Measurements from ENCODE around the gene SSC5D. TPM values are rescaled to one million over a fixed set of nuclear protein-coding genes. Genes with fewer than 3 reads are reported as not detected.

SSC5D gene
- total RNA-seq, 1 donor from 2014 or later, result 46.8 TPM

GRCh38 chr19:55479451-55480230 is 8.6 kb upstream of the SSC5D start:
- Mint-ChIP-seq H3K36me3 (ENCODE audit: low read depth, unreplicated experiment) (peaks cover 4% of the 10 kb centered on the region), H3K4me1 (ENCODE audit: low read depth, unreplicated experiment) (peaks cover 9% of the 10 kb centered on the region), H3K27ac (ENCODE audit: unreplicated experiment) (no peak overlapping the region), H3K27me3 (ENCODE audit: low read depth, unreplicated experiment) (no peaks in the 10 kb centered on the region), H3K4me3 (ENCODE audit: unreplicated experiment) (peak overlapping the region; percentile 1), H3K9me3 (ENCODE audit: unreplicated experiment) (no peaks in the 10 kb centered on the region)
- Histone ChIP-seq H3K27ac (ENCODE audit: low read depth, low read length) (no peak overlapping the region), H2AFZ (ENCODE audit: low read depth, low read length) (no peak overlapping the region), H3K27me3 (ENCODE audit: insufficient read depth, low read length) (no peaks in the 10 kb centered on the region), H3K9me3 (ENCODE audit: insufficient read depth, low read depth, low read length) (no peaks in the 10 kb centered on the region), H3K36me3 (ENCODE audit: insufficient read depth, low read length) (no peaks in the 10 kb centered on the region), H3K4me2 (ENCODE audit: low read length) (no peak overlapping the region), H3K4me3 (ENCODE audit: insufficient read depth, low read depth, low read length) (no peak overlapping the region), H3K9ac (ENCODE audit: low read length) (no peak overlapping the region), H4K20me1 (ENCODE audit: insufficient read depth, low read length) (peaks cover 9% of the 10 kb centered on the region), H3K79me2 (ENCODE audit: insufficient read depth, low read length) (peaks cover 34% of the 10 kb centered on the region), H3K4me1 (ENCODE audit: insufficient read depth, low read length) (peaks cover 19% of the 10 kb centered on the region)
- FAIRE-seq, result no peak
- DNase-seq (ENCODE audit: low read depth), result no peak
- TF ChIP-seq EZH2 (IDR thresholded peaks at IDR 0.05; ENCODE audit: insufficient read depth, low read length), result no peak
- TF ChIP-seq, protein P1, sequence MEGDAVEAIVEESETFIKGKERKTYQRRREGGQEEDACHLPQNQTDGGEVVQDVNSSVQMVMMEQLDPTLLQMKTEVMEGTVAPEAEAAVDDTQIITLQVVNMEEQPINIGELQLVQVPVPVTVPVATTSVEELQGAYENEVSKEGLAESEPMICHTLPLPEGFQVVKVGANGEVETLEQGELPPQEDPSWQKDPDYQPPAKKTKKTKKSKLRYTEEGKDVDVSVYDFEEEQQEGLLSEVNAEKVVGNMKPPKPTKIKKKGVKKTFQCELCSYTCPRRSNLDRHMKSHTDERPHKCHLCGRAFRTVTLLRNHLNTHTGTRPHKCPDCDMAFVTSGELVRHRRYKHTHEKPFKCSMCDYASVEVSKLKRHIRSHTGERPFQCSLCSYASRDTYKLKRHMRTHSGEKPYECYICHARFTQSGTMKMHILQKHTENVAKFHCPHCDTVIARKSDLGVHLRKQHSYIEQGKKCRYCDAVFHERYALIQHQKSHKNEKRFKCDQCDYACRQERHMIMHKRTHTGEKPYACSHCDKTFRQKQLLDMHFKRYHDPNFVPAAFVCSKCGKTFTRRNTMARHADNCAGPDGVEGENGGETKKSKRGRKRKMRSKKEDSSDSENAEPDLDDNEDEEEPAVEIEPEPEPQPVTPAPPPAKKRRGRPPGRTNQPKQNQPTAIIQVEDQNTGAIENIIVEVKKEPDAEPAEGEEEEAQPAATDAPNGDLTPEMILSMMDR (IDR thresholded peaks at IDR 0.05; ENCODE audit: insufficient read depth, low read depth, low read length), result no peak

GRCh38 chr19:55481148-55481793 is 7.0 kb upstream of the SSC5D start:
- no peak for FAIRE-seq
- H2AFZ ChIP-seq (ENCODE audit: low read depth, low read length), result no peak overlapping the region
- no peak overlapping the region for H3K4me3 ChIP-seq (ENCODE audit: insufficient read depth, low read depth, low read length)
- peaks cover 9% of the 10 kb centered on the region for H4K20me1 ChIP-seq (ENCODE audit: insufficient read depth, low read length)
- H3K4me2 ChIP-seq (ENCODE audit: low read length), result no peak overlapping the region
- H3K27ac ChIP-seq (ENCODE audit: low read depth, low read length), result no peak overlapping the region
- Mint-ChIP-seq H3K27me3 (ENCODE audit: low read depth, unreplicated experiment) (no peaks in the 10 kb centered on the region), H3K4me1 (ENCODE audit: low read depth, unreplicated experiment) (peaks cover 13% of the 10 kb centered on the region), H3K27ac (ENCODE audit: unreplicated experiment) (no peak overlapping the region), H3K36me3 (ENCODE audit: low read depth, unreplicated experiment) (peaks cover 4% of the 10 kb centered on the region), H3K9me3 (ENCODE audit: unreplicated experiment) (no peaks in the 10 kb centered on the region), H3K4me3 (ENCODE audit: unreplicated experiment) (no peak overlapping the region)
- H3K4me1 ChIP-seq (ENCODE audit: insufficient read depth, low read length), result peaks cover 19% of the 10 kb centered on the region
- H3K9me3 ChIP-seq (ENCODE audit: insufficient read depth, low read depth, low read length), result no peaks in the 10 kb centered on the region
- H3K27me3 ChIP-seq (ENCODE audit: insufficient read depth, low read length), result no peaks in the 10 kb centered on the region
- DNase-seq (ENCODE audit: low read depth), result no peak
- no peaks in the 10 kb centered on the region for H3K36me3 ChIP-seq (ENCODE audit: insufficient read depth, low read length)
- no peak overlapping the region for H3K9ac ChIP-seq (ENCODE audit: low read length)
- no peak for TF ChIP-seq EZH2 (IDR thresholded peaks at IDR 0.05; ENCODE audit: insufficient read depth, low read length)
- TF ChIP-seq, protein P1 (IDR thresholded peaks at IDR 0.05; ENCODE audit: insufficient read depth, low read depth, low read length), result no peak
- peaks cover 50% of the 10 kb centered on the region for H3K79me2 ChIP-seq (ENCODE audit: insufficient read depth, low read length)

DNA sequence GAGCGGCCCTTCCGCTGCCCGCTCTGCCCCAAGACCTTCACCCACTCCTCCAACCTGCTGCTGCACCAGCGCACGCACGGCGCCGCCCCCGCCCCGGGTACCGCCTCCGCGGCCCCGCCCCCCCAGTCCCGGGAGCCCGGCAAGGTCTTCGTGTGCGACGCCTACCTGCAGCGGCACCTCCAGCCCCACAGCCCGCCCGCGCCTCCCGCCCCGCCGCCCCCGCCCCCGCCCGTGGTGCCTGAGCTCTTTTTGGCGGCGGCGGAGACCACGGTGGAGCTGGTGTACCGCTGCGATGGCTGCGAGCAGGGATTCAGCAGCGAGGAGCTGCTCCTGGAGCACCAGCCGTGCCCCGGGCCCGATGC is 6.5 kb upstream of the SSC5D start:
- Histone ChIP-seq H4K20me1 (ENCODE audit: insufficient read depth, low read length) (peaks cover 9% of the 10 kb centered on the region), H3K27ac (ENCODE audit: low read depth, low read length) (no peak overlapping the region), H3K4me1 (ENCODE audit: insufficient read depth, low read length) (peaks cover 24% of the 10 kb centered on the region), H2AFZ (ENCODE audit: low read depth, low read length) (no peak overlapping the region), H3K79me2 (ENCODE audit: insufficient read depth, low read length) (peaks cover 51% of the 10 kb centered on the region), H3K4me2 (ENCODE audit: low read length) (no peak overlapping the region), H3K9ac (ENCODE audit: low read length) (no peak overlapping the region), H3K27me3 (ENCODE audit: insufficient read depth, low read length) (no peaks in the 10 kb centered on the region), H3K9me3 (ENCODE audit: insufficient read depth, low read depth, low read length) (no peaks in the 10 kb centered on the region), H3K4me3 (ENCODE audit: insufficient read depth, low read depth, low read length) (no peak overlapping the region), H3K36me3 (ENCODE audit: insufficient read depth, low read length) (no peaks in the 10 kb centered on the region)
- peaks cover 4% of the 10 kb centered on the region for H3K36me3 Mint-ChIP-seq (ENCODE audit: low read depth, unreplicated experiment)
- H3K27ac Mint-ChIP-seq (ENCODE audit: unreplicated experiment), result no peak overlapping the region
- no peak for FAIRE-seq
- H3K27me3 Mint-ChIP-seq (ENCODE audit: low read depth, unreplicated experiment), result no peaks in the 10 kb centered on the region
- no peaks in the 10 kb centered on the region for H3K9me3 Mint-ChIP-seq (ENCODE audit: unreplicated experiment)
- H3K4me1 Mint-ChIP-seq (ENCODE audit: low read depth, unreplicated experiment), result peaks cover 14% of the 10 kb centered on the region
- H3K4me3 Mint-ChIP-seq (ENCODE audit: unreplicated experiment), result no peak overlapping the region
- DNase-seq (ENCODE audit: low read depth), result no peak
- TF ChIP-seq, protein P1 (IDR thresholded peaks at IDR 0.05; ENCODE audit: insufficient read depth, low read depth, low read length), result no peak
- no peak for TF ChIP-seq EZH2 (IDR thresholded peaks at IDR 0.05; ENCODE audit: insufficient read depth, low read length)
